Glomerular endothelial cell (primary cell): ENCODE results near the gene ATP9B. TPM values are rescaled to one million over a fixed set of nuclear protein-coding genes. Genes with fewer than 3 reads are reported as not detected.

Experiments used
- DNase-seq: peaks from one replicate; pipeline ENCODE4 v3.0.0-alpha.2; 2011; ENCODE audit warnings: low read depth, low spot score; ENCODE audit errors: extremely low read depth
- total RNA-seq: library from RNA; depleted of rRNA; stranded (reverse); fragments of >200 nt; gene quantifications from 2 replicates; pipeline ENCODE4 v1.2.3, GENCODE V29; 2015

Gene ATP9B
- 13.8 and 18.6 TPM in 2 replicates for total RNA-seq

GRCh38 chr18:79068937-79069716 is at the start of gene ATP9B:
Gene ATP9B (plus strand): TSS chr18:79069394. CDS start chr18:79069411, 17 bp downstream.
- peak; percentile 58 for DNase-seq

- DNase-seq: no peak
These were observed 49.3 kb upstream of the ATP9B start for GRCh38 chr18:79019881-79020280.

- no peak for DNase-seq
These were observed 46.6 kb upstream of the ATP9B start for GRCh38 chr18:79022603-79023002.

- no peak for DNase-seq
These were observed 42.7 kb upstream of the ATP9B start for GRCh38 chr18:79026491-79026890.

- DNase-seq: no peak
These were observed 38.5 kb upstream of the ATP9B start for GRCh38 chr18:79030680-79031079.

GRCh38 chr18:79042276-79042675 is 26.9 kb upstream of the ATP9B start:
- DNase-seq: no peak

GRCh38 chr18:79043288-79043687 is 25.9 kb upstream of the ATP9B start:
- DNase-seq: no peak

GRCh38 chr18:79046522-79046921 is 22.7 kb upstream of the ATP9B start:
- DNase-seq: no peak

- DNase-seq: no peak
These were observed 21.5 kb upstream of the ATP9B start for GRCh38 chr18:79047556-79048244.

- no peak for DNase-seq
These were observed 21.0 kb upstream of the ATP9B start for GRCh38 chr18:79048245-79048632.

- DNase-seq: no peak
These were observed 19.7 kb upstream of the ATP9B start for GRCh38 chr18:79049506-79049905.

GRCh38 chr18:79050005-79050404 is 19.2 kb upstream of the ATP9B start:
- DNase-seq: no peak

- no peak for DNase-seq
These were observed 12.3 kb upstream of the ATP9B start for GRCh38 chr18:79056827-79057367.

- DNase-seq: no peak
These were observed 11.2 kb upstream of the ATP9B start for GRCh38 chr18:79058007-79058406.

GRCh38 chr18:79062806-79063205 is 6.4 kb upstream of the ATP9B start:
- no peak for DNase-seq

GRCh38 chr18:79064228-79064627 is 5.0 kb upstream of the ATP9B start:
- no peak for DNase-seq

- no peak for DNase-seq
These were observed 3.4 kb upstream of the ATP9B start for GRCh38 chr18:79065802-79066201.

- DNase-seq: no peak
These were observed 1.6 kb upstream of the ATP9B start for GRCh38 chr18:79067611-79068010.

GRCh38 chr18:79068341-79068936 is 755 bp upstream of the ATP9B start:
- no peak for DNase-seq

- no peak for DNase-seq
These were observed 540 bp downstream of the ATP9B start for GRCh38 chr18:79069717-79070151.

- no peak for DNase-seq
These were observed 1.3 kb downstream of the ATP9B start for GRCh38 chr18:79070486-79070885.
